Measurements from ENCODE around the gene ZYX.
A peak's percentile ranks its signal among the peaks of the same experiment; 100 is the strongest.
"Not testable (repeated sequence)": the region's sequence is repeated elsewhere in the genome, so short reads cannot be mapped to it uniquely, and the experiment has no call there.

The ZYX gene

DNA sequence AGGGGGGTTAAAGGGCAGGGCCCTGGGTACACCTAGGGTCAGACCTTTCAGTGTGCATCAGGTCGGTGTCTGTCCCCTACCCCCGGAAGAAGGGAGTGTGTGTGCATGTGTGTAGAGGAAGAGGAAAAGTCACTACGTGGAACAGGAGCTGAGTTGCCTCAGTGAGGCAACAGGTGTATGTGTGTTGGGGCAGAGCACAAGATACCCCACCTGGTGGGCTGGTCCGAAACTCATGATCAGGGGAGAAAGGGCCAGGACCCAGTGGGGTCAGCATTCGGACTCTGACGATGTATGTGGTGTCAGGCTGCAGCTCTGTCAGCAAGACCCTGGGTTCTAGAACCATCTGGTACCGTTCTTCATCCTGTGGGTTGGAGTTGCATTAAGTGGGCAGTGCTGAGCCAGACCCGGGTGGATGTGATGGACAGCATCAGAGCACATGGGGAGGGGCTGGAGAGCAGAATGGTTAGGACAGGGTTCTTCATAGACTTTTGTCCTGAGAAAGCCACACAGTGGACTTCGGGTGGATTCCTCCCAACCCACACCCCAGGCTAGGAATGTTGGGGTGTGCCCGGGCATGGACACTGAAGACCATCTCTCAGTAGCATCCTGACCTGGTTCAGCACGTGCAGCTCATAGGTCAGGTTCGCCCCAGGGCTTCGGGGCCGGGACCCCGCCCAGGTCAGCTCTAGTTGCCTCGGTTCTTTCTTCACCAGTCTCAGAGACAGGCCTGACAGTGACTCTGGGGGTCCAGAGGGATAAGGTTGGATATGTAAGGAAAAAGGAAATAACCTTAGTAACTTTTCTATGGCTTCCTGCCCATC is 16.8 kb downstream of the ZYX start:
- DNase-seq, result no peak
- ATAC-seq, result no peak

DNA sequence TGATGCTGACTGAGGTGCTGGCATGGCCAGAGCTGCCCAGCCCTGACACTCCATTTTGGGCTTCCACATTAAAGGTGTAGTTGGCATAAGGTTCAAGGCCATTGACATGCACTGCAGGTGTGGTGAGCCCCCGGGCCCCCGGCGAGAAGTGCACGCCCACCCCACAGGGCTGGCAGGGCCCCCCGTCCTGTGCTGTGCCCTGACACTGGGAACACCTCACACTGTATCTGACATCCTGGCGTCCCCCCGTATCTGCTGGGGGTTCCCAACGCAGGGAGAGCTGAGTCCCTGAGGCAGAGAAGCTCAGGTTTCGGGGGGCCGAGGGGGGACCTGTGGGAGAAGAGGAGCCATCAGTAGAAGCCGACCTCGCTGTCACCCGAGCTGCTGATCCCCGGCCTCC is 17.5 kb downstream of the ZYX start:
- no peak for DNase-seq

DNA sequence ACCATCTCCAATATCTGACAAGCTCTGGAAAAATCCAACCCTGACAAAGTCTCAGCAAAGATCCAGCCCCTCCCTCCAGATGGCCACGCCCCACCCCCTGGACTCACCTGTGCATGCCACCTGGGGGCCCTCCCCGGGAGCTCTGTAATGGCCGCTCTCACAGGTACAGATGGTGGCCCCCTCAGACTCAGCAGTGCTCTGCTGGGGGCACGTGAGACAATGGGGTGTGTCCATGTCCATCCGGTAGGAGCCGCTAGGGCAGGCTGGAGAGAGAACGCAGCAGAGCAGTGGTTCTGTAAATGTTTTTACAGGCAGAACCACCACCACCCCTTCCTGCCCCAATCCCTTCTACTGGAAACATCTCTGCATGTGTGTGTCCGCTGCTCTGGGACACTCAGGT is 18.0 kb downstream of the ZYX start:
- ATAC-seq (no peak), DNase-seq (no peak)

More for the DNA sequence above, 17.5 kb downstream of the ZYX start:
- no peak for ATAC-seq

- DNase-seq, result no peak
- ATAC-seq, result no peak
Observed at GRCh38 chr7:143399642-143400041, 18.5 kb downstream of the ZYX start.

DNA sequence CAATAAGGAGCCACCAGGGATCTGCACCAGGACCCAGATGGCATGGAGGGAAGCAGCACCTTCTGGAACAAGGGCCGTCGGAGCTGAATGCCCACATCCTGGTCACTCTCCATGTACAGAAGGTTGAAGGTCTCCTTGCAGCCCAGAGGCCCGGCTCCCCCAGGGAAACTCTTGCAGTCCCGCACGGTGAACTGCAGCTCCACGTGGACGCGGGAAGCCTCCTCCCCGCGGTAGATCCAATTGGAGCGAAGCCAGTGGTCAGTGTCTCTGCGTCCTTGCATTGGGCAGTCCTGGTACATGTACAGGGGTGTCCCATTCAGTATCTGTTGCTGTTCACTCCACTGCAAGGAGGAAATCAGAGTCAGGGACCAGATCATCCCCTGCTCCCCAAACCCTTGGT is 20.1 kb downstream of the ZYX start:
- DNase-seq, result no peak
- no peak for ATAC-seq

GRCh38 chr7:143402233-143402632 is 21.1 kb downstream of the ZYX start:
- not testable (repeated sequence) for ATAC-seq

GRCh38 chr7:143405173-143406001 is 24.2 kb downstream of the ZYX start:
- ATAC-seq, result no peak
- no peak for DNase-seq

More at GRCh38 chr7:143402233-143402632, 21.1 kb downstream of the ZYX start:
- DNase-seq, result not testable (repeated sequence)

DNA sequence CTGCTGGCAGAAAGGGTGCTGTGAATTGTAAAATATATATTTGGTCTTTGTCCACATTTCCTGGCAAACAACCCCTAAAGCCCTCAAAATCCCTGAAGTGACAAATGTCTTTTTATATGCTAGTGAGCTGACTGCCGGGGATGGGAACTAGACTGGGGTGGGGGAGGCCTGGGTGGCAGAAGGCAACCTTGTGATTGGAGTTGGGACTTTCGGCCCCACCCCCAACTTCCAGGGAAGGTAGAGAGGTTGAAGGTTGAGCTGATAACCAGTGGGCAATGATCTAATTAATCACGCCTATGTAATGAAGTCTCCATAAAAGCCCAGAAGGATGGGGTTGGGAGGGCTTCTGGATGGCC is 24.8 kb downstream of the ZYX start:
- ATAC-seq (no peak), DNase-seq (no peak)

GRCh38 chr7:143407287-143408251 is 26.4 kb downstream of the ZYX start:
- DNase-seq (peak; percentile 35), ATAC-seq (peak; percentile 64)

DNA sequence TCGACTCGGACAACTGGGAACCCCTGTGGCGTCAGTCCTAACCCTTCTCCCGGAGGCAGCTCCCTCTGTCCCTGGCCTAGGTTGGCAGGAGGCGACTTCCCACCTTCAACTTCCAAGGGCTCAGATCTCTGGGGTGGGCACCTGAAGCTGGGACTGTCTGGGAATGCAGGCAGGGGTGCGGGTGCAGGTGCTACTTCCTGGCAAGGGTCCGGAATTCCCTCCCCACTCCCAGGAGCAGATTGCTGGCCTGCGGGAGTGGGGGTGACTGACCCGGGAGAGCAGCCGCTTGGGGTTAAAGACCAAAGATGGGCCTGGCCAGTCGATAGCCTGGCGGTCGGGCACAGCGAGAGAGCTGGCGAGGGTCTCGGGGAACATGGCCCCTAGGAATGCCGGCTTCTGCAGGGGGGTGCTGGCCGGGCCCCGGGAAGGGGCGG is 27.1 kb downstream of the ZYX start:
- DNase-seq (no peak), ATAC-seq (no peak)

- peak; percentile 39 for DNase-seq
- peak; percentile 47 for ATAC-seq
Observed at GRCh38 chr7:143408686-143409561, 27.8 kb downstream of the ZYX start, which contains the start of gene EPHA1. Gene EPHA1 (minus strand): TSS chr7:143408856. CDS start chr7:143408805, 51 bp downstream.

DNA sequence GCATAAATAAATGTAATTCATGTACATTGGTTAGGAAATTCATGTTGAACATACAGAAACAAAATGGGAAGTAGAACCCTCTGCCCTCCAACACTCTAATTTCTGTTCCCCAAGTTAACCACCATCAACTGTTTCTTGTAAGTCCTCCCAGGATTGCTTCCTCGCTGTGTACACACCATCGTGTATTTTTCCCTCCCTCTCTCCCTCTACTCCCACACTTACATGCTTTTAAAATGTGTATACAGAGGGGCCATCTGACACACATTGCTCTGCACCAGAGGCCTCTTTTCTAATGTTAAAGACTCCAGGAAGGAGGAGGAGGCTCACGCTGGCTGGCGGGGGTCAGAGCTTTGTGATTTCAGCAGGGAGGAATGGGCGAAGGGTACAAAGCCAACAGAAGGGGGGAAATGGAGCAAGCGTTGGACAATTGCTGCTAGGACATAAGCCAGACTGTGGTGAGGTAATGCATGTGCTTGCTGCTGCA is 29.4 kb downstream of the ZYX start:
- DNase-seq (no peak), ATAC-seq (no peak)

DNA sequence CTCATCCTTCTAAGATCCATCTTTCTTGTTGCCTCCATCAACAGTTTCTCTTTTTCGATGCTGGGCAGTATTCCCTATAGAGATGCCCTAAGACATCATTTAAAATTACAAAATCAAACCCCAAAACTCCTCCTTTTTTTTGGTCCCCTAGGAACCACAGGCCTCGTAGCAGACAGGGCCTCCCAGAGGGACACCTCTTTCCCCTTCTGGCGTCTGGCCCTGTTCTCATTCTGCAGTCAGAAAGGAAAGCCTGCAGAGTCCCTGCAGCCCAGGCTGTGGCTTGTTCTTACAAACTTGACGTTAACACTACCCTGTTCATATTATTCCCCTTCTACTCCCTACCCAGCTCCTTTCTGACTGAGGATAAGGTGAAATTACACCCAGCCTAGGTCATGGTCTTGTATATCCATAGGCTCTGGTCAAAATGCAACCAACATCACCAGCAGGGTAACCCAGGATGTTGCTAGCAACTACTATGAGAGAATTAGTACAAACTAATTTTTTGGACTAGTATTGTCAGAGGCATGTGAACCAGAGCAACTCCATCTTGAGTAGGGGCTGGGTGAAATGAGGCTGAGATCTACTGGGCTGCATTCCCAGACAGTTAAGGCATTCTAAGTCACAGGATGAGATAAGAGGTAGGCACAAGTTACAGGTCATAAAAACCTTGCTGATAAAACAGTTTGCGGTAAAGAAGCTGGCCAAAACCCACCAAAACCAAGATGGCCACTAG is 31.0 kb downstream of the ZYX start:
- no peak for ATAC-seq
- DNase-seq, result no peak

DNA sequence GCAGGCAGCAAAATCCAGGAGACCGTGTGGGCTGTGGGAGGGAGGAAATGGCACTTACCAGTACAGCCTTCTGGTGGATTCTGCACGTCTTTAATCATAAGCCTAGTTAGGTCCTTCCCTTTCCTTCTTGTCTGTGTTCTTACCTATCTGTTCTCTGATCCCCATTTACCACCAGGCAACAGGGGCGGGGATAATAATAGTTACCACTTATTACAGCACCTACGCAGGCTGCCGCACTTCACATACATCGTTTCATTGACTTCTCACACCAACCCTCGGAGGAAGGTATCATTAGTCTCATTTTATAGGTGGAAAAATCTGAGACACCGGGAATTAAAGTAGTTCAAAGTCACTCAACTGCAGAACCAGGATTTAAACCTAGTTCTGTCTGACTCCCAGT is 32.0 kb downstream of the ZYX start:
- no peak for DNase-seq
- no peak for ATAC-seq

- DNase-seq, ATAC-seq: not testable (repeated sequence)
Observed at GRCh38 chr7:143415209-143415608, 34.1 kb downstream of the ZYX start.

DNA sequence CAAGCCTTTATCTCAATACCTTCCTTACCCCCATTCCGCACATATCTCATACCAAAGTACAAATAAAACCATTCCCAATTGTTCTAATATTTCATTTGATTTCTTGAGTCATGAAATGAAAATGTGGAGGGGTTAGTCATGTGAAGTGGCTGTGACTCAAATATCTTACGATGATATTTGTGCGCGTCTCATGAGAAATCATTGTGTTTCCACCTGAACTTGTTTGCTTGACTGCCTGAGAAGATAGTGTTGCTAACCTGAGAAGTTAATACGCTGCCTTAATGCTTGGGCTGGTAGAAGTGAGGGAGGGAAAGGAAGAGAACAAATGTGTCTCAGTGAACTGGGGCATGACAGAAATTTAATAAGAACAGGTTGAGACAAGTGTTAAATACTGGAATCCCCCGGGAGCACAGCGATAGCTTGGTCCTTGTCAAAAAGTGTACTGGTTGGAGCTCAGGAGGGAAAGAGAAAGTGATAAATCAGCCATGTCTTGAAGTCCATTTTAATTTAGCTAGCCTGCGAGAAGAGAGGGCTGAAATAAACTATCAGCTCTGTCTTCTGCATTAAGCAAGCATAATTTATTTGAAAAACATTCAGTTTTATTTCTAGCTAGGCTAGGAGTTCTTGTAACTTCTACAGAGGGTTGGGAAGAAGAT is 34.7 kb downstream of the ZYX start:
- no peak for ATAC-seq
- no peak for DNase-seq

- DNase-seq, result no peak
- no peak for ATAC-seq
Observed at GRCh38 chr7:143416565-143417149, 35.5 kb downstream of the ZYX start.

DNA sequence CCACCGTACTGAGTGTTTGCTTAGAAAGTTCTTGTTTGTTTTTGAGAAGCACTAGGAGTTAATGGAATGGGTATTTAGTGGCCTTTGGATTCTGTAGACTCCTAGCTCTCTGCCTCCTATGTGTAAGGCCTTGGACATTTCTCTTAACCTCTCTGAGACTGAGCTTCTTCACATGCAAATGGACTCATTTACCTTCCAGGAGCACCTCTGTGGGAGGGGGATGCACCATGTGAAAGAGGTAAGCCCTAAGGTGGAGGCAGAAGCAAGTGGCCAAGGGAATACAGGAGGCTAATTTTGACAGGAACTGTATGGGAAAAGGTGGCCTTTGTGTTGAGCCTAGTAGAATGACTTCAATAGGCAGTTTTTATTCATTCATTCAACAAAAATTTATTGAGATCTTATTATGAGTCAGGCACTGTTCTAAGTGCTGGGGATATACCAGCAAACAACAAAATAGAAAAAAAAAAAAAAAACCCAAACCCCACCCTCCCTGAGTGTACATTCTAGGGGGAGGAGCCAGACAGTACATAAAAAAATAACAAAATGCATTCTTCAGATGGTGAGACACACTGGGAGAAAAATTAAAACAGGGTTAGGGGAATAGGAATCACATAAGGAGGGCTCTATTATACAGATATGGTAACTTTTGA is 36.7 kb downstream of the ZYX start:
- ATAC-seq, result no peak

More for the DNA sequence above, 36.7 kb downstream of the ZYX start:
- no peak for DNase-seq

Data from stimulated activated naive CD8-positive, alpha-beta T cell treated with anti-CD3 and anti-CD28 coated beads, Interleukin-15, Interleukin-2, amounts not matched to agents 100 U/mL and 50 U/mL, for 24 hours (primary cell).